ENCODE measurements around the gene CD247.

DNA sequence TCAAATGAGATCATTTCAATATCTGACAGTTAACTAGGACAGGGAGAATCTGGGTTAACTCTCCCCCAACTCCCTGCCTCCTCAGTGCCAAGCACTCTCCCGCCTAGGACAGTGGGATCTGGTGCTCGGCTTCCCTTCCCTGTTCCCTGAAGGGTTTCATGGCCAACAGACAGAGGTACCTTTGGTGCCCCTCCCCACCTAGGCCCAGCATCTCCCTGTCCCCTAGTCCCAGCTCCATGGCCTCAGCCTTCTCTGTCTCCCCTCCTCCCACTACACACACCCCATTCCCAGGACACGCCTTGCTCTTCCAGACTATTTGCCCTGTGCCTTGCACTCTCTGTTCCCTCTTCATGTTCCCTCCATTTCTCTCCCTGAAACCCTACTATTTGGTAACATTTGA is 77.1 kb downstream of the CD247 start:
- TF ChIP-seq, protein P1, sequence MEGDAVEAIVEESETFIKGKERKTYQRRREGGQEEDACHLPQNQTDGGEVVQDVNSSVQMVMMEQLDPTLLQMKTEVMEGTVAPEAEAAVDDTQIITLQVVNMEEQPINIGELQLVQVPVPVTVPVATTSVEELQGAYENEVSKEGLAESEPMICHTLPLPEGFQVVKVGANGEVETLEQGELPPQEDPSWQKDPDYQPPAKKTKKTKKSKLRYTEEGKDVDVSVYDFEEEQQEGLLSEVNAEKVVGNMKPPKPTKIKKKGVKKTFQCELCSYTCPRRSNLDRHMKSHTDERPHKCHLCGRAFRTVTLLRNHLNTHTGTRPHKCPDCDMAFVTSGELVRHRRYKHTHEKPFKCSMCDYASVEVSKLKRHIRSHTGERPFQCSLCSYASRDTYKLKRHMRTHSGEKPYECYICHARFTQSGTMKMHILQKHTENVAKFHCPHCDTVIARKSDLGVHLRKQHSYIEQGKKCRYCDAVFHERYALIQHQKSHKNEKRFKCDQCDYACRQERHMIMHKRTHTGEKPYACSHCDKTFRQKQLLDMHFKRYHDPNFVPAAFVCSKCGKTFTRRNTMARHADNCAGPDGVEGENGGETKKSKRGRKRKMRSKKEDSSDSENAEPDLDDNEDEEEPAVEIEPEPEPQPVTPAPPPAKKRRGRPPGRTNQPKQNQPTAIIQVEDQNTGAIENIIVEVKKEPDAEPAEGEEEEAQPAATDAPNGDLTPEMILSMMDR (IDR thresholded peaks at IDR 0.05) = no peak
- TF ChIP-seq POLR2AphosphoS5 (IDR thresholded peaks at IDR 0.05; ENCODE audit: low read depth, low read length) = no peak
- TF ChIP-seq TCF7L2 (IDR thresholded peaks at IDR 0.05; ENCODE audit: low read depth, low read length) = no peak
- no peak for TF ChIP-seq REST (IDR thresholded peaks at IDR 0.05; ENCODE audit: insufficient read depth in 1 of 2, low read depth in 2 of 2, low read length in 1 of 2)

All from Panc1 (cell line).